HepG2 (cell line): Measurements from ENCODE around the gene BATF2. TPM values are rescaled to one million over a fixed set of nuclear protein-coding genes. Genes with fewer than 3 reads are reported as not detected.
A peak's percentile ranks its signal among the peaks of the same experiment; 100 is the strongest.

Source experiments
- DNMT1 ChIP-seq: sonication (generic); formaldehyde crosslinking; IDR thresholded peaks from 2 replicates; pipeline ENCODE4 v1.5.1; 2020; ENCODE audit warnings: mild to moderate bottlenecking, missing genetic modification reagents
- ELF4 ChIP-seq: sonication (generic); formaldehyde crosslinking; IDR thresholded peaks from 2 replicates; pipeline ENCODE4 v1.5.0; 2020; ENCODE audit warnings: missing genetic modification reagents, mild to moderate bottlenecking, moderate library complexity, borderline replicate concordance
- GZF1 ChIP-seq: sonication (generic); formaldehyde crosslinking; IDR thresholded peaks from 2 replicates; pipeline ENCODE4 v1.5.1; 2020; ENCODE audit warnings: mild to moderate bottlenecking, missing genetic modification reagents
- HMGA1 ChIP-seq: sonication (generic); formaldehyde crosslinking; conservative IDR thresholded peaks from 2 replicates; pipeline ENCODE4 v1.4.0; 2020; ENCODE audit warnings: missing genetic modification reagents
- IRF2 ChIP-seq: IDR thresholded peaks from 2 replicates; pipeline ENCODE4 v1.6.1; 2018; ENCODE audit warnings: missing genetic modification reagents, missing compliant biosample characterization
- ISX ChIP-seq: sonication (generic); formaldehyde crosslinking; conservative IDR thresholded peaks from 2 replicates; pipeline ENCODE4 v1.5.0; 2020; ENCODE audit warnings: missing genetic modification reagents
- KLF11 ChIP-seq: IDR thresholded peaks from 2 replicates; pipeline ENCODE4 v1.6.1; 2016; ENCODE audit warnings: missing compliant biosample characterization
- KLF13 ChIP-seq: sonication (generic); formaldehyde crosslinking; IDR thresholded peaks from 2 replicates; pipeline ENCODE4 v1.4.0; 2020; ENCODE audit warnings: mild to moderate bottlenecking, missing genetic modification reagents
- MAX ChIP-seq: IDR thresholded peaks from 2 replicates; pipeline ENCODE4 v1.6.1; 2012; ENCODE audit warnings: inconsistent platforms
- MED1 ChIP-seq: sonication (generic); formaldehyde crosslinking; IDR thresholded peaks from 2 replicates; pipeline ENCODE4 v1.4.0; 2020; ENCODE audit warnings: missing genetic modification reagents
- RFXANK ChIP-seq: IDR thresholded peaks from 2 replicates; pipeline ENCODE4 v1.6.1; 2016
- SIX4 ChIP-seq: sonication (generic); formaldehyde crosslinking; IDR thresholded peaks from 2 replicates; pipeline ENCODE4 v1.4.0; 2020; ENCODE audit warnings: missing genetic modification reagents
- SOX6 ChIP-seq, 2 experiments: fragments of 450-650 bp in 1 of 2; sonication (generic) in 1 of 2; formaldehyde crosslinking in 1 of 2; IDR thresholded peaks; 2 replicates each; pipeline versions ENCODE4 v1.4.0 to v1.6.1; 2017 to 2020; ENCODE audit warnings: antibody characterized with exemption in 1 of 2, mild to moderate bottlenecking in 1 of 2, missing genetic modification reagents in 1 of 2
- TCF7L2 ChIP-seq: IDR thresholded peaks from 2 replicates; pipeline ENCODE4 v1.6.1; 2011; ENCODE audit warnings: mild to moderate bottlenecking, low read depth, low read length, moderate library complexity
- THYN1 ChIP-seq: sonication (generic); formaldehyde crosslinking; IDR thresholded peaks from 2 replicates; pipeline ENCODE4 v1.8.1; 2023; ENCODE audit warnings: low read depth, mild to moderate bottlenecking, moderate library complexity, missing genetic modification reagents, borderline replicate concordance
- WIZ ChIP-seq: sonication (generic); formaldehyde crosslinking; IDR thresholded peaks from 2 replicates; pipeline ENCODE4 v1.5.1; 2020; ENCODE audit warnings: mild to moderate bottlenecking, missing genetic modification reagents
- XBP1 ChIP-seq: sonication (generic); formaldehyde crosslinking; IDR thresholded peaks from 2 replicates; pipeline ENCODE4 v1.5.0; 2020; ENCODE audit warnings: missing genetic modification reagents
- ZKSCAN8 ChIP-seq: IDR thresholded peaks from 2 replicates; pipeline ENCODE4 v1.6.1; 2016; ENCODE audit warnings: borderline replicate concordance, missing genetic modification reagents, missing compliant biosample characterization
- ZNF234 ChIP-seq: sonication (generic); formaldehyde crosslinking; conservative IDR thresholded peaks from 2 replicates; pipeline ENCODE4 v1.5.1; 2020; ENCODE audit warnings: mild to moderate bottlenecking, missing genetic modification reagents
- ZNF251 ChIP-seq: sonication (generic); formaldehyde crosslinking; IDR thresholded peaks from 2 replicates; pipeline ENCODE4 v1.9.0; 2021; ENCODE audit warnings: mild to moderate bottlenecking, missing genetic modification reagents
- ZNF263 ChIP-seq: sonication (generic); formaldehyde crosslinking; IDR thresholded peaks from 2 replicates; pipeline ENCODE4 v1.4.0; 2020; ENCODE audit warnings: missing genetic modification reagents
- ZNF367 ChIP-seq: sonication (generic); formaldehyde crosslinking; IDR thresholded peaks from 2 replicates; pipeline ENCODE4 v1.4.0; 2020; ENCODE audit warnings: missing genetic modification reagents, borderline replicate concordance
- ZNF44 ChIP-seq: sonication (generic); formaldehyde crosslinking; IDR thresholded peaks from 2 replicates; pipeline ENCODE4 v1.5.1; 2020; ENCODE audit warnings: mild to moderate bottlenecking, missing genetic modification reagents
- ZNF605 ChIP-seq: sonication (generic); formaldehyde crosslinking; IDR thresholded peaks from 2 replicates; pipeline ENCODE4 v1.8.0; 2022; ENCODE audit warnings: mild to moderate bottlenecking, missing genetic modification reagents
- ZNF607 ChIP-seq: sonication (generic); formaldehyde crosslinking; IDR thresholded peaks from 2 replicates; pipeline ENCODE4 v1.5.1; 2020; ENCODE audit warnings: missing genetic modification reagents, mild to moderate bottlenecking, borderline replicate concordance
- ZNF644 ChIP-seq: IDR thresholded peaks from 2 replicates; pipeline ENCODE4 v1.6.1; 2016; ENCODE audit warnings: low read depth
- ZNF776 ChIP-seq: sonication (generic); formaldehyde crosslinking; IDR thresholded peaks from 2 replicates; pipeline ENCODE4 v1.4.0; 2020; ENCODE audit warnings: mild to moderate bottlenecking, missing genetic modification reagents
- polyA plus RNA-seq, 8 experiments: library from polyadenylated mRNA; depleted of rRNA in 3 of 8; stranded (reverse) in 7 of 8; unstranded in 1 of 8; fragments of >200 nt; fragmentation: Illumina TruSeq in 4 of 8; extraction: Trizol in 4 of 8; gene quantifications; 2 replicates each; pipeline versions ENCODE4 v1.2.1 to v1.2.3, GENCODE V29; 2011 to 2016; ENCODE audit warnings: low read depth in 4 of 8, missing spikeins in 1 of 8, mixed read lengths in 1 of 8; ENCODE audit not compliant: insufficient read depth in 1 of 8
- total RNA-seq, 5 experiments: library from RNA; depleted of rRNA; stranded (reverse); fragments of >200 nt; fragmentation: Illumina TruSeq; extraction: Trizol; gene quantifications; 2 replicates each; pipeline ENCODE4 v1.2.3, GENCODE V29; 2016; ENCODE audit warnings: low read depth in 1 of 5
- TF ChIP-seq, protein P1 (sequence below): sonication (generic); formaldehyde crosslinking; conservative IDR thresholded peaks from 2 replicates; pipeline ENCODE4 v1.8.0; 2022; ENCODE audit warnings: low read depth, missing genetic modification reagents
- TF ChIP-seq, protein P2 (sequence below): IDR thresholded peaks from 2 replicates; pipeline ENCODE4 v1.6.1; 2016
- TF ChIP-seq, protein P3 (sequence below): sonication (generic); formaldehyde crosslinking; IDR thresholded peaks from 2 replicates; pipeline ENCODE4 v1.4.0; 2020; ENCODE audit warnings: mild to moderate bottlenecking, missing genetic modification reagents

Gene BATF2
- total and polyA plus RNA-seq, 2 of the 13 experiments (the other 11 are each of a cell fraction or from before 2014, with no cell fraction given) = 2.8 to 3.9 TPM

DNA sequence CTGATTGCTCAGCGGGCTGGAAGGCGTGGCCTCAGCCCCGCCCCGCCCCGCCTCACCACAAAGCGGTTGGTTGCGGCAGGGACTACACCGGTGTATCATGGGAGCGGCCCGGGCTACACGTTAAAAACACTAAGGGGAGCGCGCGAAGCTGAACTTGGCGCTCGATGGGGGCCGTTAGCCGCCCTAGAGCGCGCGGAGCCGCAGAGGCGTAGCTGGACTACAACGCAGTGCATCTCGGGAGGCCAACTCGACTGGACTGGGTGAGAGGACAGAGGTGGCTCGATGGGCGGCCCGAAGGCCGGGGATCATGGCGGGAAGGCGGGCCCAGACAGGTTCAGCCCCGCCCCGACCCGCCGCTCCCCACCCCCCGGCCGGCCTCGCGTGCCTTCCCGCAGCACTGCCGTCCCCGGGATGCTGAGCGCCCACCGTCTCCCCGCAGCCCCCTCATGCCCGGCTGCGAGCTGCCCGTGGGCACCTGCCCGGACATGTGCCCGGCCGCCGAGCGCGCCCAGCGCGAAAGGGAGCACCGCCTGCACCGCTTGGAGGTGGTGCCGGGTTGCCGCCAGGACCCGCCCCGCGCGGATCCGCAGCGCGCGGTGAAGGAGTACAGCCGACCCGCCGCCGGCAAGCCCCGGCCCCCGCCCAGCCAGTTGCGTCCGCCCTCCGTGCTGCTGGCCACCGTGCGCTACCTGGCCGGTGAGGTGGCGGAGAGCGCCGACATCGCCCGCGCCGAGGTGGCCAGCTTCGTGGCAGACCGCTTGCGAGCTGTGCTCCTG is 44.3 kb upstream of the BATF2 start, which contains the start of gene SAC3D1 (continued):
- TF ChIP-seq, protein P1, sequence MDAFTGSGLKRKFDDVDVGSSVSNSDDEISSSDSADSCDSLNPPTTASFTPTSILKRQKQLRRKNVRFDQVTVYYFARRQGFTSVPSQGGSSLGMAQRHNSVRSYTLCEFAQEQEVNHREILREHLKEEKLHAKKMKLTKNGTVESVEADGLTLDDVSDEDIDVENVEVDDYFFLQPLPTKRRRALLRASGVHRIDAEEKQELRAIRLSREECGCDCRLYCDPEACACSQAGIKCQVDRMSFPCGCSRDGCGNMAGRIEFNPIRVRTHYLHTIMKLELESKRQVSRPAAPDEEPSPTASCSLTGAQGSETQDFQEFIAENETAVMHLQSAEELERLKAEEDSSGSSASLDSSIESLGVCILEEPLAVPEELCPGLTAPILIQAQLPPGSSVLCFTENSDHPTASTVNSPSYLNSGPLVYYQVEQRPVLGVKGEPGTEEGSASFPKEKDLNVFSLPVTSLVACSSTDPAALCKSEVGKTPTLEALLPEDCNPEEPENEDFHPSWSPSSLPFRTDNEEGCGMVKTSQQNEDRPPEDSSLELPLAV (CRISPR knock-in tag) = peak; percentile 81; the same call in 1 of the 2 replicates
- TF ChIP-seq, protein P2, sequence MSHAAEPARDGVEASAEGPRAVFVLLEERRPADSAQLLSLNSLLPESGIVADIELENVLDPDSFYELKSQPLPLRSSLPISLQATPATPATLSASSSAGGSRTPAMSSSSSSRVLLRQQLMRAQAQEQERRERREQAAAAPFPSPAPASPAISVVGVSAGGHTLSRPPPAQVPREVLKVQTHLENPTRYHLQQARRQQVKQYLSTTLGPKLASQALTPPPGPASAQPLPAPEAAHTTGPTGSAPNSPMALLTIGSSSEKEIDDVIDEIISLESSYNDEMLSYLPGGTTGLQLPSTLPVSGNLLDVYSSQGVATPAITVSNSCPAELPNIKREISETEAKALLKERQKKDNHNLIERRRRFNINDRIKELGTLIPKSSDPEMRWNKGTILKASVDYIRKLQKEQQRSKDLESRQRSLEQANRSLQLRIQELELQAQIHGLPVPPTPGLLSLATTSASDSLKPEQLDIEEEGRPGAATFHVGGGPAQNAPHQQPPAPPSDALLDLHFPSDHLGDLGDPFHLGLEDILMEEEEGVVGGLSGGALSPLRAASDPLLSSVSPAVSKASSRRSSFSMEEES (CRISPR knock-in tag) = peak; percentile 44; the same call in 1 of the 2 replicates
- 0 out of 2 replicates have a peak, but pooled peaks have one; percentile 24 for TF ChIP-seq ZNF776
- TF ChIP-seq ISX (CRISPR knock-in tag) = no peak
- no peak for TF ChIP-seq ZKSCAN8 (CRISPR knock-in tag)
- peak; percentile 45 for TF ChIP-seq DNMT1
- TF ChIP-seq ZNF234 = no peak
- peak; percentile 61; the same call in 1 of the 2 replicates for TF ChIP-seq IRF2 (CRISPR knock-in tag)
- no peak for TF ChIP-seq ZNF644 (CRISPR knock-in tag)
- no peak for TF ChIP-seq ZNF607
- TF ChIP-seq HMGA1 = no peak
- TF ChIP-seq KLF11 (CRISPR knock-in tag) = no peak
- peak; percentile 83 for TF ChIP-seq MAX
- TF ChIP-seq THYN1 = no peak
- TF ChIP-seq ZNF605 (CRISPR knock-in tag) = no peak
- TF ChIP-seq ZNF44 (CRISPR knock-in tag) = no peak
- peak; percentile 92 for TF ChIP-seq ZNF263 (CRISPR knock-in tag)
- TF ChIP-seq ZNF251 = no peak
- no peak for TF ChIP-seq GZF1 (CRISPR knock-in tag)
- TF ChIP-seq MED1 (CRISPR knock-in tag) = peak; percentile 68
- no peak for TF ChIP-seq SOX6 (IDR thresholded peaks at IDR 0.05)
- peak; percentile 66 for TF ChIP-seq SOX6 (CRISPR knock-in tag; IDR thresholded peaks at IDR 0.05)
- peak; percentile 20; the same call in 1 of the 2 replicates for TF ChIP-seq WIZ (CRISPR knock-in tag)
- no peak for TF ChIP-seq XBP1 (CRISPR knock-in tag)
- TF ChIP-seq SIX4 (CRISPR knock-in tag) = no peak
- TF ChIP-seq TCF7L2 = no peak
- no peak; the same call in 1 of the 2 replicates for TF ChIP-seq ZNF367 (CRISPR knock-in tag)
- TF ChIP-seq ELF4 (CRISPR knock-in tag) = no peak
- TF ChIP-seq, protein P3, sequence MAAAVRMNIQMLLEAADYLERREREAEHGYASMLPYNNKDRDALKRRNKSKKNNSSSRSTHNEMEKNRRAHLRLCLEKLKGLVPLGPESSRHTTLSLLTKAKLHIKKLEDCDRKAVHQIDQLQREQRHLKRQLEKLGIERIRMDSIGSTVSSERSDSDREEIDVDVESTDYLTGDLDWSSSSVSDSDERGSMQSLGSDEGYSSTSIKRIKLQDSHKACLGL = peak; percentile 62; the same call in 1 of the 2 replicates
- TF ChIP-seq KLF13 (CRISPR knock-in tag) = no peak
- TF ChIP-seq RFXANK = no peak
